ENCODE data around the gene PCLAF. TPM values are rescaled to one million over a fixed set of nuclear protein-coding genes. Genes with fewer than 3 reads are reported as not detected.

The PCLAF gene
- polyA plus RNA-seq, 1 donor (not counting 4 experiments of a cell fraction or from before 2014, with no cell fraction given) = 55.0 TPM

DNA sequence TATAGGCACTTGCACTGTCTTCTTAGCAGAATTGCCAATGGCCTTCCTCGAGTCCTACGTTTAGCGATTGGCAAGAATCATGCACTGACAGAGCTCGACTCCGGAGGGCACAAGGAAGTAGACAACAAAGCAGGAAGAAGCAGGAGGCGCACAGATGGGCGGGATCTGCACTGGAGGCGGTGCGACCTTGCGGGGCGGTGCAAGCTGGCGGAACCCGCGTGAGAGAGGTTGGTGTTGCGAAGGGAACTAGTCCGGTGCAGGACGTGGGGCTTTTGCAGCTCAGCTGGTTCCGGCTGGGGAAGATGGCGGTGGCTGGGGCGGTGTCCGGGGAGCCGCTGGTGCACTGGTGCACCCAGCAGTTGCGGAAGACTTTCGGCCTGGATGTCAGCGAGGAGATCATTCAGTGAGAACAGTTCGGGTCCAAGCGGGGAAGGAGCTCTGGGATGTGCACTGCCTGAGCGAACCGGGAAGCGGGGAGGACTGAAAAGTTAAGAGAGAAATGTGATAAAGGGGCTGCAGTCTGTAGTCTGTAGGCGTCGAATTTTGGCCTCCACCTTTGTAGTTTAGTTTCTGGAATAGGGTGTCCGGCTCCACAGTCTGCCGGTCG lies 6.4 kb upstream of the PCLAF start, which contains the start of gene TRIP4:
Gene TRIP4, plus strand, starts transcription at position 275 of the 607 bp plus-strand sequence. Its CDS starts 28 bp downstream, at position 303.
- peak within 1 kb of the TSS; percentile 68 for H3K4me2 ChIP-seq (ENCODE audit: control insufficient read depth, extremely low read depth, insufficient read depth, low read depth, low read length)
- H3K36me3 ChIP-seq (ENCODE audit: control insufficient read depth in 2 of 2, extremely low read depth in 1 of 2, insufficient read depth in 2 of 2, low read length in 2 of 2) = no peaks in the 10 kb centered on the region
- peak; percentile 96 for FAIRE-seq
- H3K27me3 ChIP-seq (ENCODE audit: control insufficient read depth, extremely low read depth, insufficient read depth, low read length) = no peaks in the 10 kb centered on the region
- H4K20me1 ChIP-seq (ENCODE audit: control insufficient read depth, extremely low read depth, insufficient read depth, low read length) = no peaks in the 10 kb centered on the region
- peak; percentile 61 for DNase-seq (ENCODE audit: low read depth, low spot score)
- H3K9me1 ChIP-seq (ENCODE audit: control insufficient read depth, extremely low read depth, insufficient read depth, low read length) = no peaks in the 10 kb centered on the region
- peak within 1 kb of the TSS; percentile 82 for H3K27ac ChIP-seq (ENCODE audit: control insufficient read depth, insufficient read depth, low read length)
- H3K79me2 ChIP-seq (ENCODE audit: control insufficient read depth, insufficient read depth, low read length) = peaks cover 34% of the 10 kb centered on the region
- H3K9ac ChIP-seq (ENCODE audit: control insufficient read depth, extremely low read depth, insufficient read depth, low read length) = peak within 1 kb of the TSS; percentile 84
- dilution Hi-C loops (cut with MboI; ENCODE audit: extremely low pct_ligation_motif_present, low sequenced_read_pairs) = no loop called here
- H3K9me3 ChIP-seq (ENCODE audit: control insufficient read depth, low read depth, low read length) = no peaks in the 10 kb centered on the region
- peak within 1 kb of the TSS; percentile 94 to 100 (median 97) for H3K4me3 ChIP-seq (ENCODE audit: control insufficient read depth in 2 of 3, extremely low read depth in 1 of 3, insufficient read depth in 2 of 3, low read depth in 1 of 3, low read length in 3 of 3)
- H2AFZ ChIP-seq (ENCODE audit: control insufficient read depth, low read length) = peak within 1 kb of the TSS; percentile 99
- H3K4me1 ChIP-seq (ENCODE audit: control insufficient read depth, extremely low read depth, insufficient read depth, low read length) = peaks cover 6% of the 10 kb centered on the region
- TF ChIP-seq, protein P1, sequence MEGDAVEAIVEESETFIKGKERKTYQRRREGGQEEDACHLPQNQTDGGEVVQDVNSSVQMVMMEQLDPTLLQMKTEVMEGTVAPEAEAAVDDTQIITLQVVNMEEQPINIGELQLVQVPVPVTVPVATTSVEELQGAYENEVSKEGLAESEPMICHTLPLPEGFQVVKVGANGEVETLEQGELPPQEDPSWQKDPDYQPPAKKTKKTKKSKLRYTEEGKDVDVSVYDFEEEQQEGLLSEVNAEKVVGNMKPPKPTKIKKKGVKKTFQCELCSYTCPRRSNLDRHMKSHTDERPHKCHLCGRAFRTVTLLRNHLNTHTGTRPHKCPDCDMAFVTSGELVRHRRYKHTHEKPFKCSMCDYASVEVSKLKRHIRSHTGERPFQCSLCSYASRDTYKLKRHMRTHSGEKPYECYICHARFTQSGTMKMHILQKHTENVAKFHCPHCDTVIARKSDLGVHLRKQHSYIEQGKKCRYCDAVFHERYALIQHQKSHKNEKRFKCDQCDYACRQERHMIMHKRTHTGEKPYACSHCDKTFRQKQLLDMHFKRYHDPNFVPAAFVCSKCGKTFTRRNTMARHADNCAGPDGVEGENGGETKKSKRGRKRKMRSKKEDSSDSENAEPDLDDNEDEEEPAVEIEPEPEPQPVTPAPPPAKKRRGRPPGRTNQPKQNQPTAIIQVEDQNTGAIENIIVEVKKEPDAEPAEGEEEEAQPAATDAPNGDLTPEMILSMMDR (optimal IDR thresholded peaks at IDR 0.05 in 1 of 3, IDR thresholded peaks at IDR 0.05 in 1 of 3, conservative IDR thresholded peaks at IDR 0.05 in 1 of 3; ENCODE audit: extremely low read depth in 1 of 3, insufficient read depth in 2 of 3, low read length in 3 of 3) = peak in 1 of 3 experiments; percentile 35
- no peak for TF ChIP-seq EZH2 (IDR thresholded peaks at IDR 0.05; ENCODE audit: low read length)

DNA sequence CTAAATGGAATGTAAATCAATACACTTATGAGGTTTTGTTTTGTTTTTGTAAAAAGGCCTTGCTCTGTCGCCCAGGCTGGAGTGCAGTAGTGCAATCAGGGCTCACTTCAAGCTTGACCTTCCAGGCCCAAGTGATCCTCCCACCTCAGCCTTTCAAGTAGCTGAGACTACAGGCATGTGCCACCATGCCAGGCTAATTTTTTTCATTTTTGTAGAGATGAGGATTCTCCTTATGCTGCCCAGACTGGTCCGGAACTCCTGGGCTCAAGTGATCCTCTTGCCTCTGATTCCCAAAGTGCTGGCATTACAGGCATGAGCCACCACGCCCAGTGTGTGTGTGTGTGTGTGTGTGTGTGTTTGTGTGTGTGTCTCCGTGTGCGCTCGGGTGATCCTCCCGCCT lies 5.0 kb upstream of the PCLAF start:
- TF ChIP-seq EZH2 (IDR thresholded peaks at IDR 0.05; ENCODE audit: low read length) = no peak
- TF ChIP-seq, protein P1 (optimal IDR thresholded peaks at IDR 0.05 in 1 of 3, IDR thresholded peaks at IDR 0.05 in 1 of 3, conservative IDR thresholded peaks at IDR 0.05 in 1 of 3; ENCODE audit: extremely low read depth in 1 of 3, insufficient read depth in 2 of 3, low read length in 3 of 3) = no peak
- no peaks in the 10 kb centered on the region for H3K27me3 ChIP-seq (ENCODE audit: control insufficient read depth, extremely low read depth, insufficient read depth, low read length)
- peaks cover 28% of the 10 kb centered on the region for H3K79me2 ChIP-seq (ENCODE audit: control insufficient read depth, insufficient read depth, low read length)
- dilution Hi-C loops (cut with MboI; ENCODE audit: extremely low pct_ligation_motif_present, low sequenced_read_pairs) = no loop called here
- no peak overlapping the region for H3K4me3 ChIP-seq (ENCODE audit: control insufficient read depth in 2 of 3, extremely low read depth in 1 of 3, insufficient read depth in 2 of 3, low read depth in 1 of 3, low read length in 3 of 3)
- peaks cover 11% of the 10 kb centered on the region for H3K4me1 ChIP-seq (ENCODE audit: control insufficient read depth, extremely low read depth, insufficient read depth, low read length)
- H3K27ac ChIP-seq (ENCODE audit: control insufficient read depth, insufficient read depth, low read length) = no peak overlapping the region
- no peak for FAIRE-seq
- no peak for DNase-seq (ENCODE audit: low read depth, low spot score)
- H3K9me3 ChIP-seq (ENCODE audit: control insufficient read depth, low read depth, low read length) = no peaks in the 10 kb centered on the region
- H2AFZ ChIP-seq (ENCODE audit: control insufficient read depth, low read length) = no peak overlapping the region
- H3K36me3 ChIP-seq (ENCODE audit: control insufficient read depth in 2 of 2, extremely low read depth in 1 of 2, insufficient read depth in 2 of 2, low read length in 2 of 2) = no peaks in the 10 kb centered on the region
- no peaks in the 10 kb centered on the region for H4K20me1 ChIP-seq (ENCODE audit: control insufficient read depth, extremely low read depth, insufficient read depth, low read length)
- no peaks in the 10 kb centered on the region for H3K9me1 ChIP-seq (ENCODE audit: control insufficient read depth, extremely low read depth, insufficient read depth, low read length)
- H3K9ac ChIP-seq (ENCODE audit: control insufficient read depth, extremely low read depth, insufficient read depth, low read length) = no peak overlapping the region
- H3K4me2 ChIP-seq (ENCODE audit: control insufficient read depth, extremely low read depth, insufficient read depth, low read depth, low read length) = no peak overlapping the region

Measured in keratinocyte (primary cell).